ENCODE data around the gene S100B.

Gene S100B

GRCh38 chr21:46627726-46628125 lies 22.8 kb upstream of the S100B start:
- DNase-seq (ENCODE audit: low read depth): no peak

DNA sequence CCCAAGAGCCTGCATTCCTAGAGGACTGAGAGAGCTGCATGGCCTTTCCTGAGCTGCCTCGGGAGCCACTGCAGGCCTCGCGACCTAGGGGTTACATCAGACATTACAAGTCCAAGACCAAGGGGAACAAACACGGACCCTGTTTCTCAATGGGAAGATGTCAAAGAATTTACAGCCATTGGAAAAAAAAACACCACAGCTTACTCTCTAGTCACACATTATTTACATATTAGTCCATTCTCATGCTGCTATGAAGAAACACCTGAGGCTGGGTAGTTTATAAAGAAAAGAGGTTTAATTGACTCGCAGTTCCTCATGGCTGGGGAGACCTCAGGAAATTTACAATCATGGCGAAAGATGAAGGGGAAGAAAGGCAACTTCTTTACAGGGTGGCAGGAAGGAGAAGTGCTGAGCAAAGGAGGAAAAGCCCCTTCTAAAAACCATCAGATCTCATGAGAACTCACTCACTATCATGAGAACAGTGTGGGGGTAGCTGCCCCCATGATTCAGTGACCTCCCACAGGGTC lies 22.2 kb upstream of the S100B start:
- no peak for DNase-seq (ENCODE audit: low read depth)

- no peak for DNase-seq (ENCODE audit: low read depth)
Observed at GRCh38 chr21:46626536-46626935, 21.7 kb upstream of the S100B start.

DNA sequence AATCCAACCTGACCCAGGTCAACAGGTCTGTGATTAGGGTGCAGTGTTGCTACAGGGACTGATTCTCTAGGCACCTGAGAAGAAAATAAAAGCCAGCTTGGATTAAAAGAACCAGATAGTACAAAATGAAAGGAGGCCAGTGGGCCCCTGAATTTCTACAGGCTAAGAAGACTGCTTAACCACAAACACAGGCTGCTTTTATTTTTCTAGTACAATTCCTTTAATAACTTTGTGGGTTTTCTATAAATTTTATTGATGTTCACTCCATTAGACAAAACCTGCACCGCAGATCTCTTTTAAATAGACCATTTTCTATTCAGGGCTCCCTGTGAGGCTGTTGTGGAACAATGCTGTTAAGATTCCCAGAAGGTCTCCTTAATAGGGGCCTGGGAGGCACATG lies 20.9 kb upstream of the S100B start:
- DNase-seq (ENCODE audit: low read depth): no peak

- DNase-seq (ENCODE audit: low read depth): no peak
Observed at GRCh38 chr21:46624050-46624449, 19.2 kb upstream of the S100B start.

DNA sequence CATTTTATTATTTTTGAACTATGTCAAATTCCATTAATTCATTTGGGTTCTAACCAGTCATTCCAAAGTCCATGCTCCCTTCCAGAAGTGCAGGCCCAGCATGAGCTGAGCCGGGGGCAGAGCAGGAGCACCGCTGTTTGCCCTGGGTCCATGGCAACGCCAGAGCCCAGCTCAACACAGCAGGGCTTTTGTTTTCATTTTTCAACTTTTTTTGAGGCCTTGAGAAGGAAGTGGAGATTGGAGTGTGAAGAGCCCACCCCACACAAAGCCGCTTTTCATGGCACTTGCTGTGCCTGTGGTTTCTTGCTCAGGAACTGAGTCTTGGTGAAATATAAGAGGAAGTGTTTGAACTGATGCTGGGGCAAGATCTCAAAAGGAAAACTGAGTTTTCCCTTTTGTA lies 17.3 kb upstream of the S100B start:
- DNase-seq (ENCODE audit: low read depth): no peak

DNA sequence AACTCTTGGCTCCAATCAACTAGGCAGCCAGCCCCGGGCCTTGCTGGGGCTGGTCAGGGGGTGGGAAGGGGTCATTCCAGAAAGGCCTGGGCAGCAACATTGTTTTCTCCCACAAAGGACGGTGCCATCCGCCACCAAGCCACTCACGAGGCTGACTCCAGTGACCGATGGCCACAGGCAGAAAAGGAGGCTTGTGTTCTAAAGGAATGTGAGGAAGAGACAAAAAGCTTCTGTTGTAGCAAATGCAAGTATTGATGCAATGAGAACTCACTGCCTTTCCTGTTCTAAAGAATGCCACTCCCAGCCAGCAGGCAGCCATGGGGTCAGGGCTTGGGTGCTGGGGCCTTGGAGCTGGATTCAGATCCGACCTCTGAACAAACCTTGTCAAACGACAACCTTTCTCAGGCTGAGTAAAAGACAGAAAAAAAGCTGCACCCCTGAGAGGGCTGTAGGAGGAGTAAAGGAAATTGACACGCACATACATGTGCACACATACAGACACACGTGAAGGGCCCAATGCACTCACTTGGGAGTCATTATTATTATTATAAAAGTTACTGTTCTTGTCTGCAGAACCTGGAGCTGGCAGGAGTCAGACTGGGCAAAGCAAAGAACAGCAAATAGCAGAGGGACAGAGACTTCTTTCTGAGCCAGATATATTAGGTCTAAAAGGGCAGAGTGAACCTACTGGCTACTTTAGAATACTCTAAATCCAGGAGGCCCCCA lies 16.7 kb upstream of the S100B start:
- no peak for DNase-seq (ENCODE audit: low read depth)

DNA sequence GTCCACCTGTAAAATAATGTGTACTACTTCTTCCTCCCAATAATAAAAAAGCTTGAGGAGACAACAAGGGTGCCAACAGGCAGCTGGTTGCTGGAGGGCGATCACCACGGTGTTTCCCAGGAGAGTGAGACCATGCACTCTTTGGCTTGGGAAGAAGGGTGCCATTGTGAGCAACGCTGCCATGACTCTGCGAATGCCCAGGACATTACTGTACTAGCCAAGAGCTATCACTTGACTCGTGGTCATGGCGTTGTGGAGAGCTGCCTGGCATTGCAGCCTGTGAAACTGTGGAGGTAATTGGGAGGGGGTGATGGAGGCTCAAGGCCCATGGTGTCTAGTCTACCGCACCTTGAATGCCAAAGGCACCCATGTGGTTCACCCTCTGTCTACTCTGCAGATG lies 16.0 kb upstream of the S100B start:
- no peak for DNase-seq (ENCODE audit: low read depth)

DNA sequence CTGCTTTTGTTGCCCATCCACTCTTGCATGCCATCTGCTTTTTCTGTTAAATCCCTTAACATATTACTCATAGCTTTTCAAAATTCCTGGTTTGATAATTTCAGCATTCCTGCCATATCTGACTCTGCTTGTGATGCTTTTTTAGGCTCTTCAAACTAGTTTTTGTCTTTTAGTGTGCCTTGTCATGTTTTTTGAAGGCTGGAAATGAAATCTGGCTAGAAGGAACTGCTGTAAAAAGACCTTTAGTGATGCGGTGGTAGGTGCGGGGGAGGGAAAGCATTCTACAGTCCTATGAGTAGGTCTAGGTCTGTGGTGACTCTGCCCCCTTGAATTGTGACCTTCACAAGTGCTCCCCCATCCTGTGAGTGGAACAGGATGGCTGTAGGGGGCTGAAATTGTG lies 15.0 kb upstream of the S100B start:
- no peak for DNase-seq (ENCODE audit: low read depth)

DNA sequence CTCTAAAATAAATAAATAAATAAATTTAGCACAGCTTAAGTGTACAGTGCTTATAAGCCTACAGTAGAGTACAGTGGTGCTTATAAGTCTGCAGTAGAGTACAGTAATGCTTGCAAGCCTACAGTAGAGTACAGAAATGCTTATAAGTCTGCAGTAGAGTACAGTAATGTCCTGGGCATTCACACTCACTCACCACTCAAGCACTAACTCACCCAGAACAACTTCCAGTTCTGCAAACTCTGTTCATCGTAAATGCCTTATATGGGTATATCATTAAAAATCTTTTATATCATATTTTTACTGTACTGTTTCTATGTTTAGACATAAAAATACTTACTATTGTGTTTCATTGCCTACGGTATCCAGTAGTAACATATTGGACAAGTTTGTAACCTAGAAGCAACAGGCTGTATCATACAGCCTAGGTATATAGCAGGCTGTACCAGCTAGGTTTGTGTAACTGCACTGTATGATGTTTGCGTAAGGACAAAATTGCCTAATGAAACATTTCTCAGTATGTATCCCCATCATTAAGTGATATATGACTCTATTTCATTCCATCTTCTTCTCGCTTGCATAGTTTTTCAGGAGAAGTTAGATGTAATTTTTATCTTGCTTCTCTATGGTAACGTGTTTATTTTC lies 14.0 kb upstream of the S100B start:
- DNase-seq (ENCODE audit: low read depth): no peak

GRCh38 chr21:46617267-46618051 lies 12.6 kb upstream of the S100B start:
- no peak for DNase-seq (ENCODE audit: low read depth)

- no peak for DNase-seq (ENCODE audit: low read depth)
Observed at GRCh38 chr21:46616656-46617055, 11.8 kb upstream of the S100B start.

- DNase-seq (ENCODE audit: low read depth): no peak
Observed at GRCh38 chr21:46616050-46616449, 11.2 kb upstream of the S100B start.

DNA sequence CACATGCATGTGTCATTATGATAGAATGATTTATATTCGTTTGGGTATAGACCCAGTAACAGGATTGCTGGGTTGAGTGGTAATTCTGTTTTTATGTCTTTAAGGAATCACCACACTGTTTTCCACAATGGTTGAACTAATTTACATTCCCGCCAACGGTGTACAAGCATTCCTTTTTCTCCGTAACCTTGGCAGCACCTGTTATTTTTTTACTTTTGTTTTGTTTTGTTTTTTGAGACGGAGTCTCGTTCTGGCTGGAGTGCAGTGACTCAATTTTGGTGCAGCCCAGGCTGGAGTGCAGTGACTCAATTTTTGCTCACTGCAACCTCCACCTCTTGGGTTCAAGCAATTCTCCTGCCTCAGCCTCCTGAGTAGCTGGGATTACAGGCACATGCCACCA lies 8.5 kb upstream of the S100B start:
- no peak for DNase-seq (ENCODE audit: low read depth)

GRCh38 chr21:46610018-46610701 lies 5.3 kb upstream of the S100B start:
- DNase-seq (ENCODE audit: low read depth): no peak

DNA sequence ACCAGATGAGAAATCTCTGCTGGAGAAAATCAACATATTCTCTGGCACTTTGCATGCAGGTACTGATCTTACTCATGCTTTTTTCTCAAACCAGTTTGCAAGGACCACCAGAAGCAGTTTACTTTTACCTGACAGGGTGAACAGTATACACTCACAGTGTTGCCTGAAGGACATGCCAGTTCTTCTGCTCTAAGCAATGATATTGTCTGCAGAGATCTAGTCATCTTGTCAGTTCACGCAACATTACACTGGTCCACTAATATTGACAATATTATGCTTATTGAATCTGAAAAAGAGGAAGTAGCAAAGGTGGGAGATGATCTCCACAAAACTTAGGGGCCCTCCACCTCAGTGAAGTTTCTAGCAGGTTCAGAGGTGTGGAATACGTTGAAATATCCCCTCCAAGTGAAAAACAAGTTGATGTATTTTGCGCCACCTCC lies 3.8 kb upstream of the S100B start:
- DNase-seq (ENCODE audit: low read depth): no peak

GRCh38 chr21:46607636-46608035 lies 2.8 kb upstream of the S100B start:
- no peak for DNase-seq (ENCODE audit: low read depth)

GRCh38 chr21:46606427-46606813 lies 1.5 kb upstream of the S100B start:
- DNase-seq (ENCODE audit: low read depth): no peak

- no peak for DNase-seq (ENCODE audit: low read depth)
Observed at GRCh38 chr21:46605767-46606426, 1.0 kb upstream of the S100B start.

GRCh38 chr21:46604329-46604974 lies 430 bp downstream of the S100B start:
- DNase-seq (ENCODE audit: low read depth): no peak

- DNase-seq (ENCODE audit: low read depth): no peak
Observed at GRCh38 chr21:46603228-46603627, 1.7 kb downstream of the S100B start.

Measured in stimulated activated CD4-positive, alpha-beta T cell treated with anti-CD3 and anti-CD28 coated beads, Interleukin-2, amount 100 ng/mL, for 4 hours (primary cell).